Adipocyte (in vitro differentiated cells): ENCODE results near the gene NAGPA.

Experiments used
- DNase-seq: peaks from one replicate; pipeline ENCODE4 v3.0.0-alpha.2; 2015; ENCODE audit warnings: low read depth
- H3K27me3 ChIP-seq: replicated peaks from 2 replicates; pipeline ENCODE4 v1.7.0; 2013; ENCODE audit warnings: mild to moderate bottlenecking, low read length, moderate library complexity; ENCODE audit not compliant: control insufficient read depth, insufficient read depth
- H3K36me3 ChIP-seq: 2 replicates; pipeline ENCODE4 v1.7.0; 2013; ENCODE audit warnings: low read length, mild to moderate bottlenecking, moderate library complexity; ENCODE audit not compliant: control insufficient read depth, insufficient read depth, severe bottlenecking
- H3K4me1 ChIP-seq: 2 replicates; pipeline ENCODE4 v1.7.0; 2013; ENCODE audit warnings: mild to moderate bottlenecking, low read length, moderate library complexity; ENCODE audit not compliant: control insufficient read depth, insufficient read depth
- H3K4me3 ChIP-seq: 2 replicates; pipeline ENCODE4 v1.7.0; 2013; ENCODE audit warnings: mild to moderate bottlenecking, low read length, moderate library complexity
- H3K9ac ChIP-seq: 2 replicates; pipeline ENCODE4 v1.7.0; 2013; ENCODE audit warnings: mild to moderate bottlenecking, low read length, moderate library complexity
- H3K9me3 ChIP-seq: 2 replicates; pipeline ENCODE4 v1.7.0; 2013; ENCODE audit warnings: mild to moderate bottlenecking, low read length, moderate library complexity; ENCODE audit not compliant: control insufficient read depth

NAGPA gene

DNA sequence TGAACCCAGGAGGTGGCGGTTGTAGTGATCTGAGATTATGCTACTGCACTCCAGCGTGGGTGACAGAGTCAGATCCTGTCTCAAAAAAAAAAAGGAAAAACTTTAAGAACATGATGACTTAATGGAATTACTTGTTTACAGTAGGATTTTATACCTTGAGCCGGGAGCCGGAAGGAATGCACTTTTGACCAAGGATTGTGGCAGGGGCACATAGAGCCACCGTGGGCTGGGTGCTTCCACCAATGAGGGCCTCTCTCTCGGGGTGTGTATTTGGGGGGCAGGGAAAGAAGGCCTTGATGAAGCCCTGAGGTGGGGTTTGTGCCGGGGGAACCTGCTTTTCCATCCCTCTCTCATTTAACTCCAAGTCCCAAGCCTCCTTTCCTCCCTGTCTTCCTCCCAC is 6.7 kb upstream of the NAGPA start:
- Histone ChIP-seq H3K4me3 (no peak overlapping the region), H3K36me3 (no peaks in the 10 kb centered on the region), H3K4me1 (no peaks in the 10 kb centered on the region), H3K9ac (no peak overlapping the region), H3K9me3 (no peaks in the 10 kb centered on the region), H3K27me3 (peaks cover 24% of the 10 kb centered on the region)
- DNase-seq, result no peak

GRCh38 chr16:5036228-5037156 is 2.8 kb upstream of the NAGPA start:
- Histone ChIP-seq H3K36me3 (no peaks in the 10 kb centered on the region), H3K4me3 (no peak overlapping the region), H3K27me3 (peaks cover 22% of the 10 kb centered on the region), H3K9me3 (no peaks in the 10 kb centered on the region), H3K9ac (no peak overlapping the region), H3K4me1 (peaks cover 12% of the 10 kb centered on the region)
- no peak for DNase-seq

DNA sequence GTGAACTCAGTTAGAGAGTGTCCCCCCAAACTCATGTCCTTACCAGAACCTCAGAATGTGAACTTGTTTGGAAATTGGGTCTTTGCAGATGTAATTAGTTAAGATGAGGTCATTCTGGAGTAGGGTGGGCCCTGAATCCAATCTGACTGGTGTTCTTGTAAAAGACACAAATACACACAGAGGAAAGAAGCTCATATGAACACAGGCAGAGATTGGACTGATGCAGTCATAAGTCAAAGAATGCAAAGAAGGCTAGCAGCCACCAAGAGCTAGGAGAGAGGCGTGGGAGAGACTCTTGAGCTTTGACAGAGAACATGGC is 2.1 kb upstream of the NAGPA start:
- Histone ChIP-seq H3K27me3 (peaks cover 16% of the 10 kb centered on the region), H3K9ac (no peak overlapping the region), H3K4me1 (peaks cover 12% of the 10 kb centered on the region), H3K9me3 (no peaks in the 10 kb centered on the region), H3K36me3 (no peaks in the 10 kb centered on the region), H3K4me3 (no peak overlapping the region)
- DNase-seq, result no peak

DNA sequence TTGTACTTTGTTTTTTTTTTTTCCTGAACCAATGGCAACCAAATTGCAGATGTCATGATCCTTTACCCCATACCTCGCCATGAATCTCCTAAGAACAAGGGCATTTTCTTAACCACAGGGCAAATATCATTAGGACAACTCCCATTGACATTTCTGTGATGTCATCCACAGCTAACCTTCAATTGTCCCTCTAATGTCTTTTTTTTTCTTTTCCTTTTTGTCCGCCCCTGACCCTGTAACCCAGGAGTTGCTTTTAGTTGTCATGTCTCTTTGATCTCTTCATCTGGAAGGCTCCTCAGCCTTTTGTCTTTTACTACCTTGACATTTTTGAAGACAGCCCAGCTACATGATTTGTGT is 410 bp upstream of the NAGPA start:
- H3K4me1 ChIP-seq, result peaks cover 12% of the 10 kb centered on the region
- H3K4me3 ChIP-seq, result peak overlapping the region; percentile 91
- H3K27me3 ChIP-seq, result peaks cover 7% of the 10 kb centered on the region
- H3K9ac ChIP-seq, result peak overlapping the region; percentile 89
- DNase-seq, result no peak
- H3K9me3 ChIP-seq, result no peaks in the 10 kb centered on the region
- no peaks in the 10 kb centered on the region for H3K36me3 ChIP-seq

DNA sequence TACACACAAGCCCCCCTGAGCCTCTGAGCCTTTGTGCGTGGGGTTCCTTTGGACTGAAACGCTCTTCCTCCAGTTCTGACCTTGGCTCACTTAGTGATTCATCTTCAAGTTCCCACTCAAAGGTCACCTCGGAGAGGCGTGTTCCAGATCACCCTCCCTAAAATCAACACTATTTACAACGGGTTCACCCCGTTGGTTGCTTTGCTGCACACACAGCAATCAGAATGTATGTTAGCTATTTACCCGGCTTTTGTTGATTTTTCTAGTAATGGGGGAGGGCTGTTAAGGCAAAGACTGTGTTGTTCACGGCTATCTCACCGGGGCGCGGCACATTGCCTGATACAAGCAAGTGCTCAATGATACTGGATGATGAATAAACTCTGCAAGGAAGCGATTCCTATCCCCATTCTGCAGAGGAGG is 977 bp downstream of the NAGPA start:
- Histone ChIP-seq H3K27me3 (peaks cover 4% of the 10 kb centered on the region), H3K9ac (peak overlapping the region; percentile 89), H3K36me3 (no peaks in the 10 kb centered on the region), H3K9me3 (no peaks in the 10 kb centered on the region), H3K4me1 (peaks cover 12% of the 10 kb centered on the region), H3K4me3 (peak overlapping the region; percentile 91)
- DNase-seq, result no peak

DNA sequence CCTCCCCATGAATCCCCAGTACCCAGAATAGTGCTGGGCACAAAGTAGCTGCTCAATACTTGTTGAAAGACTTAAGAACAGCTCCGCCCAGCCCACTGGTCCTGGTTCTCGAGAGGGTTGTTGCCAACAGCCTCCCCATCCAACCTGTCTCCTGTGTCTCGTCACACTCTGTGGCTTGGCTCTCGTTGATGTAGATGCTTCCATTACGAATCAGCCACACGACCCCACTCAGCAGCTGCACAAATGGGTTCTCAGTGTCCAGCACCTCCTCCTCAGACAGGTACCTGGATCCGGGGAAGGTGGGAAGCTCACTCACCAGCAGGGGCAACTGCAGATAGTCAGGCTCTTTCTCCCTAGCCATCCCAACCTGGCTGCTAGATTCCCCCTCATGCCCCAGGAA is 2.1 kb downstream of the NAGPA start:
- Histone ChIP-seq H3K9ac (no peak overlapping the region), H3K9me3 (no peaks in the 10 kb centered on the region), H3K4me3 (no peak overlapping the region), H3K27me3 (peaks cover 3% of the 10 kb centered on the region), H3K4me1 (peaks cover 12% of the 10 kb centered on the region), H3K36me3 (no peaks in the 10 kb centered on the region)
- no peak for DNase-seq

GRCh38 chr16:5030251-5030870 is 3.4 kb downstream of the NAGPA start:
- Histone ChIP-seq H3K9me3 (no peaks in the 10 kb centered on the region), H3K4me1 (peaks cover 12% of the 10 kb centered on the region), H3K27me3 (no peaks in the 10 kb centered on the region), H3K36me3 (no peaks in the 10 kb centered on the region), H3K4me3 (no peak overlapping the region), H3K9ac (no peak overlapping the region)
- no peak for DNase-seq

- H3K4me1 ChIP-seq, result peaks cover 7% of the 10 kb centered on the region
- H3K36me3 ChIP-seq, result no peaks in the 10 kb centered on the region
- no peak overlapping the region for H3K4me3 ChIP-seq
- H3K27me3 ChIP-seq, result no peaks in the 10 kb centered on the region
- no peak overlapping the region for H3K9ac ChIP-seq
- no peak for DNase-seq
- H3K9me3 ChIP-seq, result no peaks in the 10 kb centered on the region
Measured at GRCh38 chr16:5028950-5029475, 4.7 kb downstream of the NAGPA start.

DNA sequence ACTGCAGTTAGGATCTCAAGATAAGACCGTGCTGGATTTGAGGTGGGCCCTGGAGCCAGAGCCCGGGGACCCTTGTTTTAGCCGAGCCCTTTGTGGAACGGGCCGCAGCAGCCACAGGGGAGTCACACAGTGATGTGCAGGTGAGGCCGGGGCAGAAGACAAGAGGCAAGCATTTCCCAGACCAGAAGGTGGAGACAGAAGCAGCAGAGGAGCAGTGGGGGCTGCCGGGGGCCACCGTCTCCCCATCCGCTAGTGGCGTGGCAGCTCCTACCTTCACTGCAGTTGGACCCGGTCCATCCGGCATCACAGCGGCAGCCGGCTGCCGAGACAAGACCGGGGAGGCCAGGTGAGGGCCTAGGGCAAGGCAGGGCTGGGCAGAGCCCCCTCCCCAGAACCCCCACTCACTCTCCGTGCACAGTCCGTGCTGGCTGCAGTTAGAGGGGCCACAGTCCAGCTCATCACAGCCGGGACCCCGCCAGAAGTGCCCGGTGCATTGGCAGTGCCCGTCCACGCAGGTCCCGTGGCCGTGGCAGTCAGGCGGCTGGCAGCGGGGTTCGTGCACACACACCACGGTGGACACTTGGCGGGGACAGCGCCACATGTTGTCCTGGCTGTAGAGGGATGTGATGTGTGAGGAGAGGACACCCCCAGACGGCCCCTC is 6.0 kb downstream of the NAGPA start:
- Histone ChIP-seq H3K36me3 (no peaks in the 10 kb centered on the region), H3K4me1 (peaks cover 1% of the 10 kb centered on the region), H3K9me3 (no peaks in the 10 kb centered on the region), H3K4me3 (no peak overlapping the region), H3K27me3 (peaks cover 2% of the 10 kb centered on the region), H3K9ac (no peak overlapping the region)
- DNase-seq, result no peak

- H3K4me3 ChIP-seq, result no peak overlapping the region
- DNase-seq, result no peak
- no peak overlapping the region for H3K9ac ChIP-seq
- H3K9me3 ChIP-seq, result no peaks in the 10 kb centered on the region
- peaks cover 7% of the 10 kb centered on the region for H3K27me3 ChIP-seq
- H3K4me1 ChIP-seq, result no peaks in the 10 kb centered on the region
- no peaks in the 10 kb centered on the region for H3K36me3 ChIP-seq
Measured at GRCh38 chr16:5027086-5027485, 6.6 kb downstream of the NAGPA start.

DNA sequence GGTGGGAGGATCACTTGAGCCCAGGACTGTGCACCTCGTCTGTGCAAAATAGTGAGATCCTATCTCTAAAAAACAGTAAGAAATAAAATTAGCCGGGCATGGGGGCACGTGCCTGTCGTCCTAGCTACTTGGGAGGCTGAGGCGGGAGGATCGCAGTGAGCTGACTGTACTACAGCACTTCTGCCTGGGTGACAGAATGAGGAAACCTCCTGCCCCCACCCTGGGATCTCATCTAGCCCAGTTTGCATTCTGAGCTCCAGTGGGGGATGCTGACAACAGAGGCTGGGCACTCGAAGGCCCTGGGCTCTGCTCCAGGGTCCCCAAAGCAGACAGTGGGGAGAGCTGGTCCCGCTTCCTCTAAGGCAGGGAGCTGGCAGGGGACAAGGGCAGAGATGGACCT is 7.1 kb downstream of the NAGPA start:
- H3K9me3 ChIP-seq, result no peaks in the 10 kb centered on the region
- no peak overlapping the region for H3K9ac ChIP-seq
- no peaks in the 10 kb centered on the region for H3K4me1 ChIP-seq
- no peak for DNase-seq
- H3K27me3 ChIP-seq, result peaks cover 11% of the 10 kb centered on the region
- no peak overlapping the region for H3K4me3 ChIP-seq
- H3K36me3 ChIP-seq, result no peaks in the 10 kb centered on the region
